GM04504 (cell line): ENCODE measurements around the gene KIRREL1.

Experiments
- DNase-seq: peaks from one replicate; pipeline ENCODE4 v3.0.0-alpha.2; 2012; ENCODE audit warnings: low read depth

KIRREL1 gene

DNA sequence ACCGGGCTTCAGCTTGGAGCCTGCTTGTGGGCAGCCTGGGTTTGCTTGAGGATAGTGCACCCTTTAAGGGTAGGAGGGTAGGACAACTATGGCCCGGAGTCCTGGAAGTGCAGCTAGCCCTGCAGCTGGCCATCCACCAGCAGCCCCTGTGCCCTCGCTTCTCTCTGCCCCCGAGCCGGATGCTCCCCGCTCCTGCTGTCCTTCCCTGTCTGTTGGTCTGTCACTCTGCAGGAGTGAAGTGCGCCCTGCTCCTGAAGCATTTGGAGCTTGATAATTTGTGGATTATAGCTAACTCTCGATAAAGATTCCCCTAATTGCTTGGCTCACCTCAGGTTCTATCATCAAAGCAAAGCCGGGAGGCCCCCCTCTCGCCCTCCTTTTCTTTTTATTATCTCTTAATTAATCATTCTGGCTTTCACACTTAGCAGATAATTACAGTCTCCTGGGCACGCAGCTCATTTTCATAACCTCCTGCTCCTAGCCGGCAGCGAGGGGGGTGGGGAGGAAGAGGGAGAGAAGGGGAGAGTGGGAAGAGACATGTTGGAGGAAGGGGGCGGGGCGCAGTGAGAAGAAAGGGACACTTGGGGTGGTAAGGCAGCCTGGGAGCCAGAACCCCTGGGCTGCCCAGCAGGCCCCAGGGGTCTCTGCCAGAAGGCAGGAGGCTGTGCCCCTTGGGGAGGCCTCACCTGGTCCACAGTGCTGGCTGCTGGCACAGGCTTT is 14.4 kb downstream of the KIRREL1 start:
- no peak for DNase-seq

DNA sequence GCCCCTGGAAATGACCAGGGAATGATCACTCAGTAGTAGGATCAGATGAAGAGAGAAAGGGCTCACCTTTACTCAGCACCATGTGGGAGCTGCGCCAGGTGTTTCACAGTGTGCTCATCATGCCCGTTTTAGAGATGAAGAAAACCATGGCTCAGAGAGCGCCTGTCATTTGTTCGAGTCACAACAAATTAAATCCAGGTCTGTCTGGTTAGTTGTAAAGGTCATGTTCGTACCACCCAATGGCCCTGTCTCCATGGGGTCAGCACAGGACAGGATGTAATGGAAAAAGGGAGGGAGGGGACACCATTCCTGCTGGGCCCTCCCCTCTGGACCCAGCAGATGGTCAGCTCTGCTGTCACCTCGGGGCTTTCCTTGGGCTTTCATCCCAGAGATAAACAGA is 15.2 kb downstream of the KIRREL1 start:
- DNase-seq, result no peak

DNA sequence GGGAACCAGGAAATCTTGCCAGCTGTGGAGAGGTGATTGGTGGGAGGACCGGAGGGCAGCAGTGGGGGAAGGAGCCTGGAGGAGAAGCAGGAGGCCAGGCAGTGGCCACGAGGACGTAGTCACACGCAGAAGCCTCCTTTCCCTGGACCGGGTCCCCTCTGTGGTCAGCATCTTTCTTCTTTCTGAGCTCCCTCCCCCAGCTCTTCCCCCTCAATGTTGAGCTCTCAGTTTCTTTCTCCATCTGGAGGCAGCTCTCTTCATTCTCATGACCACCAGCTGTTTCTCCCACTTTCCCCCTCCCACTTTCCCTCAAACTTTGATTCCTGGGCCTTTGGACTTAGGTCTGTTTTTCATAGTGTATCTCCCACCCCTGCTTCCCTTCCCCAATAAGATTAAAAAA is 18.3 kb downstream of the KIRREL1 start:
- DNase-seq, result no peak

DNA sequence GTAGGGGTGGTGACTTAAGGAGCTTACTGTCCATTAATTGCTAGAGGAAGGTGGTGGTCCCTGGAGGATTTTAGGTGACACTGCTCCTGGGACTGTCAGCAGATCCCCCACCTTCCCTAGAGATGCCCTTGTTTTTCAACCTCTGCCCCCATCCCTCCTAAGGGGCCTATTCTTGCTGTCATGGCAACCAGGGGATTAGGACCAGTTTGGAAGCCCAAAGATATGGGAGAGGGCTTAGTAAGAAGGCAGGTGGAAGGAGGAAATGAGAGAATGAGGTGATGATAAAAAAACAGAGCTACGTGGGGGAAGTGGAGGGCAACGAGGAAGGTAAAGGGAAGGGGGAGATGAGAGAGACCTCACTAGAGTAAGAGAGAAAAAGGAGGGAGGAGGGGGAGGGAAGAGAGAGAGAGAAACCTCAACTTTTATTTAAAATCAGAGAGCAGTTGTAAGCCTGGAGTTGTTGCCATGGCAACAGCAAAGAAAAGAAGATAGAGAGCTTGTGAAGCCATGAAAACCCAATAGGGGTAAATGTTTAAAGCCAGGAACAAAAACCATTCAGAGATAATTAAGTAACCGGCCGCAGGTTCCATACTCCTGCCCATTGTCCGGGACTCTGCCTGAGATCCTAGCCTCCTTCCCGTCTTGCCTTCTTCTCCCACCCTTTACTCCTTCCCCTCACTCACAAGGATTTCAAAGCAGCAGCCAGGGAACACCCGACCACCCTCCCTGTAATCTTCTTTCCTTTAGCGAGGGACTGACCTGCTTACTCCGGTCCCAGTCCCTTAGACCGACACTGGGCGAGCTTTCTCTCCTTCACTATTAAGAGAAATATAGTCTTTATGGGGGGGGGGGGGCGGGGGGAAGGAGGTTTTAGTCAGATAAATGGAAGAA is 20.6 kb downstream of the KIRREL1 start:
- no peak for DNase-seq

DNA sequence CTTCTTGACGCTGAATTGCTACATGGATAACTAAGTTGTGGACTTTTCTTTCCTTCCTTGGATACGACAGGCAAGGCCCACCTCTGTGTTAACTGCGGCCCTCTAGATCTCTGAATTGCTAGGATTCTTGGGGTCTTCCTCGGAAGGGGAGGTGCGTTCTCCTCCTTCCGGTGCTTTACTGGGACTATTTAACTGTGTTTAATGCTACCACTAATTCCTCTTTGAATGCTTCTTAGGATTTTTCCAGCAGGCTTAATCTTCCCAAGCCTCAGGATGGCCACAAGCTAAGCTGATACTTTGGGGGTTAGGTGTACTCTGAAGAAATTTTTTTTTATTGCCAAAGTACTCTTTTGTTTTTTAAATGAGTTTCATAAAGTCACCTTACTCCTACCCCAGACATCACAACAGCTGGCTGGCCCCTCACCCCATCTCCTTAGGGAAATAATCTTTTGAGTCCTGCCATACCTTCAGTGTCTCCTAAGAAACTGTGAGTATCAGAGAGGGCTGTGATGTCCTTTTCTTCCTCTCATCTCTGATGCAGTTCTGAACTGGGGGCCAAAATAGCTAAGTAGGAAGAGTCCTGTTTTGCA is 21.4 kb downstream of the KIRREL1 start:
- no peak for DNase-seq

DNA sequence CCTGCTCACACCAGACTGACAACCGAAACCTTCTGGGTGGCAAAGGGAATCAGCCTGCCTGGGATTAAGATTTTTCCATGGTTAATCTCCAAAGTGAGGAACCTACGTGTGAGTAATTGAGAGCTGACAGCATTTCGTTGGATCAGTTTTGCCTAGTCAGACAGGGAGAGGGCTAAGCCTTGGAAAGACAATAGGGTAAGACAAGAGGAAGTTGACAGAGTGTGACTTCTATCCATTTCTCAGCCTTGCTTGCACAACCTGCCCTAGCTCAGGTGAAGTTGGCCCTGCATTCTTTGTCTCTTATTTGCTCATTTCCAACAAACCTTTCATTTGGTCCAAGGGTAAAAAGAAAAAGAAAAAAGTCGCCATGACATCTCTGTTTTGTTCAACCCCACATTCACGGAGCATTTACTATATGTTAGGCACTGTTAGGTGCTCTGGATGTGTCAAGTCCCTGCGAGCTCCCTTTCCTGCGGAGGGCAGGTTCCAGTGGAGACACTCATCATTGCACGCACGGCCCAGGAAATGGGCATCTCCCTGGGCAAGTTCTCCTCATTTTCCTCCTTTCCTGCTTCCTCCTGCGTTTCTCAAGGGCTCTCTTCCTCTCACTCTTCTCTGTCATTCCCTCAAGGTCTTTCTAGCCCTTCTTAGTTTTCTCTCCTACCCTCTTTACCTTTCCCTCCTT is 23.3 kb downstream of the KIRREL1 start:
- DNase-seq, result no peak

DNA sequence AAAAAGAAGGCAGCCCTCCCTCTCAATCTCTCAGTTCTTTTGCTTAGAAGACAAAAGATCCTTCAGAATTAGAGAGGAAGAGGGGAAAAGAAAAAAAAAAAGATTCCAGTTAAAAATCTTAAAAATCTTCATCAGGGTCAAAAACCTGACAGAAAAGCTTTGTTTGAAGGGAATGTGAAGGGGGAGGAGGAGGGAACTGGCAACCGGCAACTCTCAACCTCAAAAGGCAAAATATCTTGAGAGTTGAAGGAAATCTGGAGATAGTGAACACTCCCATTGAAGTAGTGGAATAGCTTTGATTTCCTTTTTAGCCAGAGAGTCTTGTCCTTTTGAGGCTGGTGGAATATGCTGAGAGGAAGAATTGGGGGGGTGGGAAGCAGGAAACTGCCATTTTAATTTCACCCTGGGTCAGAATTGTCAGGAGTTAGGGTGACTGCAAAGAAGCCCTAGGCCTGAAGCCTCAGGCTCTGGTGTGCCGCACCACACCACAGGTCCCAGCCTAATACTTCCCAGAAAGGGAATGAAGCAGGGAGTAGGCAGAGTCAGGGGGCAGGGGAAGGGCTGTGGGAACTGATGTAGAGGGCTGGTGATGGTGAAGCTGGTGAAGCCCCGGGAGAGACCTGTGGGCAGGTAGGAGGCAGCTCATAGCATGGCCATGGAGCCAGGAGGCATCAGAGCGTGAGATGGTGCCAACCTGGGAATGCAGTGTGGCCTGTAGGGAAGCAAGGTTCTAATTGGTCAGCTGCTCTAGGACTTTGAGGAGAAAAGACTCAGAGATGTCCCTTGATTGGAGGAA is 24.6 kb downstream of the KIRREL1 start:
- no peak for DNase-seq

DNA sequence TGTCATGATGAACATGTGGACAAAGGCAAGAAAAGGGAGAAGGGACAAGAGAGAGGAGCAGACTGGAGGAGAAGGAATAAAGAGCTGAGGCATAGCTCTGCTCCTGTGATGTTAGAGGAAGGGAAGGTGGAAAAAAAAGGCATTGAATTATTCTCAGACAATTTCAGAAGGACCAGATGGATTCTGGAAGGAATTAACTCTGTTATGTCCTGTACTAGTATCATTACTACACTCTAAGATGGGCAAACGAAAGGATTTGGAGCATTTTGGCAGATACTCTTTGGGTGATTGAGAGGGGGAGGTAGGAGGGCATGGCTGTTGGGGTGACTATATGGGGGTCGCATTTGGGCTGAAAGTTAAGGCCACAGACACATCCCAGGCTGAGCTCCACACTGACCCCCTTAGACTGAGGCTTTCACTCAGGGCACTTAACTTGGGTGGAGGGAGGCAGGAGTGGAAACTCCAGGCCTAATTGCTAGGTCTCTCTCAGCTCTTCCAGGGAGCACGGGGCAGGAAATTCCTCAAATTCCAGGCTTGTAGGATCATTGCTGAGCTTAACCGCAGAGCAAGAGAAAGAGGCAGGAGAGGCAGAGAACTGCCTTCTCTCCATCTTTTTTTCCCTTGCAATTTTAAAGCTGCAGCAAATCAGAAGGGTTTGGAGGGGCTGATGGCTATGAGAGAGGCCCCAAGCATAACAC is 25.9 kb downstream of the KIRREL1 start:
- DNase-seq, result peak; percentile 90

DNA sequence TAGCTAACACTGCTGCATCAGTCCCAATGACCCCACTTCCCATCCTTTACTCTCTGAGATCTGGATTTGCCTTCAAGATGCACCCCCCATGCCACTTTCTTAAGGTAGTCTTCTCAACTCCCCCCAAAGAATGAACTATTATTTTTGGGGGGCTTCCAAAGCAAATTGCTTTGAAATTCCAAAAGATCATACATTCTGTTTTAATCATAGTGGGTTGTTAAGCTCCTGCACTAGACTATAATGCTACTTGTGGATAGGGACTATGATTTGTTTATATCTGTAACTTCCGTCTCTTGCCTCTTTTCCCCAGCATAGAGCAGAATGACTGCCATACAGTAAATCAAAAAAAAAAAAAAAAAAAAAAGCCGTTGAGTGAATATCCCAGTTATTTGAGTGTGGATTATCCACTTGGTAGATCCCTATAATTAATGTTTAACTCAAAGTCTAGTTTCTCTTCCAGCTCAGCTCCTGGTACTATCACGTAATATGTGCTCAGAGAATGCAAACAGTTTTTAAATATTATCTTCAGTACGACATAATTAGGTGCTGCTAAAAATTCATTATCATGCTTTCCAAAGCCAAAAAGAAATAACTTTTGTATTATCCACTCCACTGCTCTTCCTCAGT is 26.9 kb downstream of the KIRREL1 start:
- no peak for DNase-seq

DNA sequence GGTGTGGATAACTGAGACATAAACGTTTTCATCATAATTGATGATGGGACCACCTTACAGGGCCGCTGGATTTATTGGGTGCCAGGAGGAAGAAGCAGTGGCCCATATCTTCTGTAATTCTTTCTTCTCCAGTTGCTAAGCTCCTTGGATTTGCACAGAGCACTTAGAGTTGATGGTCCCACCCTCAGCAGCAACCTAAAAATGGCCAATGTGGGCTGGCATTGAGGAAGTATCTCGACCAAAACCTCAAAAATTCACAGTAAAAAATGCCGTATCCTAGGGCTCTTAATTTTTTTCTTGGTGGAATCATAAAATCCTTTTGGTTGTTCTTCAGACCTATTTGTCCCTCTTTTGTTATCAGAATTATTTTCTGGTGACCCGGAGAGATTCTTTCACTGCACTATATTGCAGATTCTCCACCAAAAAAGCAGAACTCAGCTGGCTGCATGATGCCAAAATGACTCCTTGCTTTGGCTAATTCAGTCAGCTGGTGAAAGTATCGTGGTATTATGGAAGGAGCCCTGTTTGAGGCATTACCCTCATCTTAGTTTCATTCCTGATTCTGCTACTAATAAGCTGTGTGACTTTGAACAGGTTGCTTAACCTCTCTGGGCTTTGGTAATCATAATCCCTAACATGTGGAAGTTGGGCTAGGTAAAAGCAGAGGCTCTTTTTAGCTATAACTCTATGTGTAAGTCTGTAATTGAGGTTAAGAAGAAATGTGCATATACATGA is 27.6 kb downstream of the KIRREL1 start:
- no peak for DNase-seq

DNA sequence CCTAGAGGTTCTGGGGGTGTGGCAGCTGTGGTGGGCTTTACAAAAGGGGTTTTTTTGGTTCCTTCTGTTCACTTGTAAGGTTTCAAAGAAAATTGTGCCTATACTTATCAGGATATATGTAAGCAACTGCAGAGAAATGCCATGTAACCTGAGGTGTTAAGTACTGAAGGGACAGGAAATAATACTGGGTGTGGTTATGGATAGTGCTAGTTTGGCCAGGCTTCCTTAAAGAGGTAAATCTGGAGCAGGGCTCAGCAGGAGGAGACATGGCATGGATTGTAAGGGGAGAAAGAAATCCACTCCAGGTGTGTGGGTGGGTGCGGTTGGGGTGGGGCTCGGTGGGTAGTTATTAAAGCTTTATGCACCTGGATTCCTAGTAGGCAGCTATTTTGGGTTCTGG is 28.3 kb downstream of the KIRREL1 start:
- DNase-seq, result no peak

DNA sequence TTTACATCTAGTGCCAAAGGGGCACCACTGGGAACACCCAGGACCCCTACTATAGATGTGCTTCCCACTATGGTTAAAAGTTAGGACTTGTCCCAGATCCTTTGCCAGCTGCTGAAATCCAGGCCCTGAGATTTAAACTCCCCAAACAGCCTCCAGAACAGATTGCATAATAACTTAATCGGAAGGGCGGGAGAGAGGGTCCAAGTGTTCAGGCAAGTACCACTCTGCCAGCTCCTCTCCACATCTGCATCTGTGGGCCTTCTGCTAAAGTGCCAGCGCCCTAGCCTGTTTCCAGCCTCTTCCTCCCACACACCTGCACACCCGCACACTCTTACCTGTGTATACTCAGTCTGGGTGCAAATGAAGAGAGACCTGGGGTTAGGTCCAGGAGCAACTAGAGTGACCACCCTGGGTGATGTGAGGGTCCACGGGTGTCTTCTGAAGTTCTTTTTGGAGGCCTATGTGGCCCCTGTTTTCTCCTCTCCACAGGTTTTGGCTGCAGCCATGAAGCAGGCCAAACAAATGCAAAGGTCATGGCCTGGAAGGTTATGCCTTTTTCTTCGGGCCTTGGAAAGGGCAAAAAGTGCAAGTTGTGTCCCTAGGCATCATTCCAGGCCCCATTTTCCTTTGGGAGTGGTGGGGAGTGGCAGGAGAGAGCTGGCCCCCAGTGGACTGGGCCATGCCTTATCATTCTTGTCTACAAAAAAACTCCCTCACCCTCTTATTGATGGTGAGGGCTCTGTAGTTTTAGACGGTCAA is 29.3 kb downstream of the KIRREL1 start:
- DNase-seq, result no peak

DNA sequence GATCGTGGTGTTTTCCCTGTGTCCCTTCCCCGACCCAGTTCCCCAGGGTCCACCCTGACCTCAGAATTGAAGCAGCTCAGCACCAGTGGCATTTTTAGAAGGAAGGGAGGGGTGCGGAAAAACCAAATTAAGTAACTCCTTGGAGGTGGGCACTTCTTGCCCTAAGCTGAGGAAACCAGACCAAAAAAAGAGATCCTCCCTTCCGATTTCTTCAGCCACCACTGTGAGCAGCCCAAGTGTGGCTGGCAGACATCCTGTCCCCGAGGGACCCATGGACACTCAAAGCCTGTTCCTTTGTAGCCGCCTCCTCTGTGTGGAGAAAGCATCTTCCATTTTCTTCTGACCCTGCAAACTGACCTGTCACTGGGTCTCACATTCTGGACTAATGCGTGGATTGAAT is 31.3 kb downstream of the KIRREL1 start:
- no peak for DNase-seq

DNA sequence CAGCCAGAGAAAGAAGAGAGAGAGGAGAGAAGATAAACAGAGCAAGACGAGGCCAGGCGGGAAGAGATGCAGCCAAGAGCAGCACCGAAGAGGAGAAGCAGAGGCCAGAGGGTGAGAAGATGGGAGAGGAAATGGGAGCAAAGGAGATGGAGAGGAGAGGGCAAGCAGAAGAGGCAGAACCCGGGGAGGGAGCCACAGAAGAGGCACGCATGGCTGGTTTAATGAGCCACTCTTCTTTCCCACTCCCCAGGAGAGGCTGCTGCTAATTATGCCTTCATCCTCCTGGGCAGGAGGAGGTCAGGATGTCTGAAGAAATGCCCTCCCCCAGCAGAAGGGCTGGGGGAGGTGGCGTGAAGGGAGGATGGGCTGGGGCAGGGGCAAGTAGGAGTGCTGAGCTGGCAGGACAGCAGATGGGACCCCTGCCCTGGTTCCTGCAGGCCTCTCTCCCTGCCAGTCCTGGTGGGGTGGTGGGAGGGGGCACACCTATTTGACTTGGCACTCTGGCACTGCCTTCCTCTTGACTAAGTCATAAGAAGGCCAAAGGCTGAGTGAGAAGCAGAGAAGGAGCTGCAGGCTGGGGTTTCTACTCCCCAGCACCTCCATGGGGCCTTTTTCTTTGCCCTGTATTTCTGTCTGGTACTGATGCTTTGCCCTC is 32.3 kb downstream of the KIRREL1 start:
- no peak for DNase-seq

DNA sequence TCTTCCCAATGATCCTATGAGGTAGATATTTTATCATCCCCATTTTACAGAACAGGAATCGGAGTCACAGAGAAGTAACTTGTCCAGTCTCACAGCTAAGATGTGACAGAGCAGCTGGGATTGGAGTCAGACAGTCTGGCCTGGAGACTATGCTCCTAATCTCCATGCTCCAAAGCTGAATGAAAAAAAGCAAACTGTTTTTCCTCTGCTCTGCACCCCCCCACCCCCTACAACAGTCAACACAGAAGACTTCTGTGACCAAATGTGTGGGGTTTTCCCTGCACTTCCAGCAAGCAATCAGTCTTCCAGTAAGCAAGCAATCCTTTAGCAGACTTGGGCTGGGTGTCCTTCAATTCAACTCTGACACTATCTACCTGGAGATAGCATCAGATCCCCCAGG is 33.2 kb downstream of the KIRREL1 start:
- no peak for DNase-seq

DNA sequence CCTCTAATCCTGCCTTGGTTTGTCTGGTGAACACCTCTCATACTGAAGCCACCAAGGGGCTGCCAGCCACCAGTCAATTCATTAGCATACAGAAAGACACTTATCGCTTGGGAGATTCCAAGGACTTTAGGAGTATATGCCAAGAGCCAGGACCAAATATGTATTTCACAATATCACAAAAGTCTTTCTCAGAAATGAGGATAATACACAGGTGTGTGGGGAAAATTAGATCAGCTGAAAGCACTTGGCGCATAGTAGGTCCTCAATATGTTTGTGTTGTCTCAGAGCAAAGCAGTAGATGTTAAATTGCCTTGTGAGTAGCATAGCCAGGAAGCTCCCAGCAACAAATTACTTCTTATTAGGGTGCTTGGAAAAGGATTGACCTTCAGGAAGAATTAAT is 34.1 kb downstream of the KIRREL1 start:
- no peak for DNase-seq

DNA sequence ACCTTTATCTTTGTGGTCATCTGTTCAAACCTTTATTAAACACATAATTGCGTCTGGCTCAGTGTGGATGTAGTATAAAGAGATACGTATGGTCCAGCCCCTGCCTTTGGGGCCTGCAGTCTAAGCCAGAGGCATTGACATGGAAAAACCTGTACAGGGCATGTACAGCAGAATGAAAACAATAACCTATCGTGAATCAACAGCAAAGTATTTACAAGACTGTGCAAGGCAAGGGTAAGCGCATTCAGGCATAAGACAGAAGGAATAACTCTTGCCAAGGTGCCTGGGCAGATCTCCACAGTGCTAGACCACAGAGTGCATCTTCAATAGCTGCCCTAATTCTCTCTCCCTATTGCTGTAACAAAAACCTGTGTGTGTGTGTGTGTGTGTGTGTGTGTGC is 35.5 kb downstream of the KIRREL1 start:
- no peak for DNase-seq

DNA sequence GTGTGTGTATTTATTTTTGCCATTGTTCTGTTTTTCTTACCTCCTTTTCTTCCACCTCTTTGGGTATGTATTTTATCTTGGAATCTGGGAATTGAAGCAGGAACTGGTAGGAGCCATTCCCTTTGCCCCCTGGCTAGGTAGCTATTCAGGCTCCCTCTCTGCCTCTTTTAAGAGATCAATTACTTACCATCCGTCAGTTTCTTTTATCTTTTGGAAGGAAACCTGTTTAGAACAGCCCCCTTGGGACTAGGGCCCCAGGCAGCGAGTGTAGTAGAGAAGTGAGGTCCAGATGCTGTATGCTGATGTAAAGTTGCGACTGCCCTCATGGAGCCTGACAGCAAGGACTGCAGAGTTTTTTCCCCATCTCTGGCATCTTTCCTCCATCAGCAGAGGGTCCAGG is 41.6 kb downstream of the KIRREL1 start:
- no peak for DNase-seq
